SU-DHL-6 (cell line): ENCODE results near the gene WIZ.

Experiments
- H2AFZ ChIP-seq: fragments of 200-600 bp; sonication (generic); 2 replicates; pipeline ENCODE4 v1.6.1; 2014; ENCODE audit warnings: low read depth, mild to moderate bottlenecking, moderate library complexity, mixed read lengths, antibody characterized with exemption, low read length; ENCODE audit not compliant: severe bottlenecking
- H3F3A ChIP-seq: fragments of 200-600 bp; shearing (Covaris generic); 2 replicates; pipeline ENCODE4 v1.6.0; 2016; ENCODE audit warnings: antibody characterized with exemption, mild to moderate bottlenecking; ENCODE audit not compliant: insufficient read depth
- H3K27ac ChIP-seq: fragments of 200-600 bp; sonication (generic); 2 replicates; pipeline ENCODE4 v1.5.1; 2016; ENCODE audit warnings: low read depth, mild to moderate bottlenecking, low read length, moderate library complexity, mixed read lengths
- H3K27me3 ChIP-seq: fragments of 200-600 bp; sonication (generic), shearing (Covaris generic); 2 replicates; pipeline ENCODE4 v1.6.0; 2014; ENCODE audit warnings: mild to moderate bottlenecking, low read length
- H3K36me3 ChIP-seq: fragments of 200-600 bp; sonication (generic); 2 replicates; pipeline ENCODE4 v1.6.1; 2014; ENCODE audit warnings: mild to moderate bottlenecking, low read length, mixed read lengths
- H3K4me2 ChIP-seq: fragments of 300-600, 200-600 bp; shearing (Covaris generic), sonication (generic); 2 replicates; pipeline ENCODE4 v1.6.0; 2014; ENCODE audit warnings: low read length, low read depth, mild to moderate bottlenecking; ENCODE audit not compliant: poor library complexity, severe bottlenecking
- H3K4me3 ChIP-seq: fragments of 200-600 bp; sonication (generic); 2 replicates; pipeline ENCODE4 v1.5.1; 2014; ENCODE audit warnings: antibody characterized with exemption, low read length, mild to moderate bottlenecking, mixed read lengths; ENCODE audit not compliant: insufficient read depth, poor library complexity, severe bottlenecking
- H3K79me2 ChIP-seq: fragments of 200-600 bp; sonication (generic); 2 replicates; pipeline ENCODE4 v1.6.1; 2014; ENCODE audit warnings: mild to moderate bottlenecking, low read length, moderate library complexity; ENCODE audit not compliant: insufficient read depth
- H3K9ac ChIP-seq: fragments of 200-600 bp; sonication (generic); 2 replicates; pipeline ENCODE4 v1.7.0; 2014; ENCODE audit warnings: mild to moderate bottlenecking, low read length
- H3K9me2 ChIP-seq: fragments of 200-600 bp; sonication (generic); replicated peaks from 2 replicates; pipeline ENCODE4 v1.6.1; 2014; ENCODE audit warnings: low read length; ENCODE audit not compliant: insufficient read depth
- H3K9me3 ChIP-seq: fragments of 200-600 bp; sonication (generic); 2 replicates; pipeline ENCODE4 v1.6.1; 2014; ENCODE audit warnings: low read length, mixed read lengths; ENCODE audit not compliant: insufficient read depth
- H4K20me1 ChIP-seq: fragments of 200-600 bp; sonication (generic); 2 replicates; pipeline ENCODE4 v1.6.1; 2014; ENCODE audit warnings: low read depth, mild to moderate bottlenecking, antibody characterized with exemption, low read length, moderate library complexity, mixed read lengths
- CTCF ChIP-seq: fragments of 200-600 bp; sonication (generic); IDR thresholded peaks from one replicate; pipeline ENCODE4 v1.5.1; 2017; ENCODE audit warnings: antibody characterized with exemption, mild to moderate bottlenecking, low read length, moderate library complexity; ENCODE audit not compliant: insufficient read depth, poor library complexity, severe bottlenecking
- EZH2phosphoT487 ChIP-seq: fragments of 200-600 bp; sonication (generic), shearing (Covaris generic); conservative IDR thresholded peaks from 2 replicates; pipeline ENCODE4 v1.6.1; 2018; ENCODE audit warnings: mild to moderate bottlenecking, antibody characterized with exemption, low read length, moderate library complexity, mixed read lengths

Gene WIZ

GRCh38 chr19:15403151-15403531 is 46.6 kb downstream of the WIZ start:
- Histone ChIP-seq H3K9me3 (no peaks in the 10 kb centered on the region), H3K4me2 (no peak overlapping the region), H3K27me3 (no peaks in the 10 kb centered on the region), H3K79me2 (peaks cover 65% of the 10 kb centered on the region), H3K4me3 (no peak overlapping the region), H2AFZ (no peak overlapping the region), H3F3A (no peaks in the 10 kb centered on the region), H3K36me3 (peaks cover 2% of the 10 kb centered on the region; the same call in 1 of the 2 replicates), H3K9ac (no peak overlapping the region), H3K9me2 (no peaks in the 10 kb centered on the region), H4K20me1 (peaks cover 25% of the 10 kb centered on the region; the same call in 1 of the 2 replicates), H3K27ac (no peak overlapping the region)
- no peak for TF ChIP-seq CTCF
- no peak for TF ChIP-seq EZH2phosphoT487

GRCh38 chr19:15402411-15403150 is 47.2 kb downstream of the WIZ start:
- H3K9me2 ChIP-seq: no peaks in the 10 kb centered on the region
- H3K79me2 ChIP-seq: peaks cover 59% of the 10 kb centered on the region
- H3K27me3 ChIP-seq: no peaks in the 10 kb centered on the region
- no peak overlapping the region for H2AFZ ChIP-seq
- H3K4me3 ChIP-seq: no peak overlapping the region
- H3K9me3 ChIP-seq: no peaks in the 10 kb centered on the region
- no peak overlapping the region for H3K4me2 ChIP-seq
- H3K9ac ChIP-seq: no peak overlapping the region
- peaks cover 2% of the 10 kb centered on the region; the same call in 1 of the 2 replicates for H3K36me3 ChIP-seq
- no peaks in the 10 kb centered on the region for H3F3A ChIP-seq
- TF ChIP-seq EZH2phosphoT487 (no peak), CTCF (no peak)
- H4K20me1 ChIP-seq: peaks cover 24% of the 10 kb centered on the region; the same call in 1 of the 2 replicates
- no peak overlapping the region for H3K27ac ChIP-seq

GRCh38 chr19:15401397-15401710 is 48.4 kb downstream of the WIZ start:
- H3K9me2 ChIP-seq: no peaks in the 10 kb centered on the region
- H3K4me2 ChIP-seq: no peak overlapping the region
- no peak overlapping the region for H3K27ac ChIP-seq
- peaks cover 15% of the 10 kb centered on the region; the same call in 1 of the 2 replicates for H4K20me1 ChIP-seq
- TF ChIP-seq CTCF (no peak), EZH2phosphoT487 (no peak)
- H3K9me3 ChIP-seq: no peaks in the 10 kb centered on the region
- no peak overlapping the region for H3K9ac ChIP-seq
- peaks cover 47% of the 10 kb centered on the region for H3K79me2 ChIP-seq
- no peak overlapping the region for H3K4me3 ChIP-seq
- H3K36me3 ChIP-seq: peaks cover 5% of the 10 kb centered on the region; the same call in 1 of the 2 replicates
- no peaks in the 10 kb centered on the region for H3K27me3 ChIP-seq
- H3F3A ChIP-seq: no peaks in the 10 kb centered on the region
- H2AFZ ChIP-seq: no peak overlapping the region
